ENCODE measurements around the gene GULP1.

DNA sequence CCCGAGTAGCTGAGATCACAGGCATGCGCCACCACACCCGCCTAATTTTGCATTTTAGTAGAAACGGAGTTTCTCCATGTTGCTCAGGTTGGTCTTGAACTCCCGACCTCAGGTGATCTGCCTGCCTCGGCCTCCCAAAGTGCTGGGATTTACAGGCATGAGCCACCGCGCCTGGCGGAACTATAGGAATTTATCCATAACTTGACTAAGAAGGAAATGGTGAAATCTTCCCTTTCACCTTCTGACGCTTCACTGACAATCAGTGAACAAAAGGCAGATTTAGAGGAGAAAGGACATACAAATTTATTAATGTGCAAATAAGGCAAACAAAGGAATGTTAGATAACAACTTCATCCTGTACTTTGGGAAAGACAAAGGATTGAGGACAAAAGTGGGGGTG lies 15.4 kb upstream of the GULP1 start:
- TF ChIP-seq CTCF (IDR thresholded peaks at IDR 0.05; ENCODE audit: insufficient read depth, low read length) (no peak), POLR2AphosphoS5 (IDR thresholded peaks at IDR 0.05; ENCODE audit: low read depth) (no peak), SPI1 (IDR thresholded peaks at IDR 0.05; ENCODE audit: borderline replicate concordance, low read depth) (no peak)
- TF ChIP-seq, protein P1, sequence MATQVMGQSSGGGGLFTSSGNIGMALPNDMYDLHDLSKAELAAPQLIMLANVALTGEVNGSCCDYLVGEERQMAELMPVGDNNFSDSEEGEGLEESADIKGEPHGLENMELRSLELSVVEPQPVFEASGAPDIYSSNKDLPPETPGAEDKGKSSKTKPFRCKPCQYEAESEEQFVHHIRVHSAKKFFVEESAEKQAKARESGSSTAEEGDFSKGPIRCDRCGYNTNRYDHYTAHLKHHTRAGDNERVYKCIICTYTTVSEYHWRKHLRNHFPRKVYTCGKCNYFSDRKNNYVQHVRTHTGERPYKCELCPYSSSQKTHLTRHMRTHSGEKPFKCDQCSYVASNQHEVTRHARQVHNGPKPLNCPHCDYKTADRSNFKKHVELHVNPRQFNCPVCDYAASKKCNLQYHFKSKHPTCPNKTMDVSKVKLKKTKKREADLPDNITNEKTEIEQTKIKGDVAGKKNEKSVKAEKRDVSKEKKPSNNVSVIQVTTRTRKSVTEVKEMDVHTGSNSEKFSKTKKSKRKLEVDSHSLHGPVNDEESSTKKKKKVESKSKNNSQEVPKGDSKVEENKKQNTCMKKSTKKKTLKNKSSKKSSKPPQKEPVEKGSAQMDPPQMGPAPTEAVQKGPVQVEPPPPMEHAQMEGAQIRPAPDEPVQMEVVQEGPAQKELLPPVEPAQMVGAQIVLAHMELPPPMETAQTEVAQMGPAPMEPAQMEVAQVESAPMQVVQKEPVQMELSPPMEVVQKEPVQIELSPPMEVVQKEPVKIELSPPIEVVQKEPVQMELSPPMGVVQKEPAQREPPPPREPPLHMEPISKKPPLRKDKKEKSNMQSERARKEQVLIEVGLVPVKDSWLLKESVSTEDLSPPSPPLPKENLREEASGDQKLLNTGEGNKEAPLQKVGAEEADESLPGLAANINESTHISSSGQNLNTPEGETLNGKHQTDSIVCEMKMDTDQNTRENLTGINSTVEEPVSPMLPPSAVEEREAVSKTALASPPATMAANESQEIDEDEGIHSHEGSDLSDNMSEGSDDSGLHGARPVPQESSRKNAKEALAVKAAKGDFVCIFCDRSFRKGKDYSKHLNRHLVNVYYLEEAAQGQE (IDR thresholded peaks at IDR 0.05; ENCODE audit: insufficient replicate concordance, low read depth) = no peak
